ENCODE data around the gene DLX4.

Gene DLX4

GRCh38 chr17:50013079-50013478, 44.1 kb downstream of the DLX4 start:
- no peak for DNase-seq (ENCODE audit: low spot score)

GRCh38 chr17:50014471-50015088, 45.6 kb downstream of the DLX4 start:
- DNase-seq (ENCODE audit: low spot score) = no peak

DNA sequence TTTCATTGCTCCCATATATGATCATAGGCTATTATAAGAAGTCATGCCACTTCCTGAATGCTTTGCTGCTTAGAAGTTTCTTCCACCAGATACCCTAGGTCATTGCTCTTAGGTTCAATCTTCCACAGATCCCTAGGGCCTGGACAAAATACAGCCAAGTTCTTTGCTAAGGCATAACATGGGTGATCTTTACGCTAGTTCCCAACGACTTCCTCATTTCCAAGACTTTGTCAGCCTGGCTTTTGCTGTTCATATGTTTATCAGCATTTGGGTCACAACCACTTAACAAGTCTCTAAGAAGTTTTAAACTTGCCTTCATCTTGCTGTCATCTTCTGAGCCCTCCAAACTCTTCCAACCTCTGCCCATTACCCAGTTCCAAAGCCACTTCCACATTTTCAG, 46.2 kb downstream of the DLX4 start:
- no peak for DNase-seq (ENCODE audit: low spot score)

DNA sequence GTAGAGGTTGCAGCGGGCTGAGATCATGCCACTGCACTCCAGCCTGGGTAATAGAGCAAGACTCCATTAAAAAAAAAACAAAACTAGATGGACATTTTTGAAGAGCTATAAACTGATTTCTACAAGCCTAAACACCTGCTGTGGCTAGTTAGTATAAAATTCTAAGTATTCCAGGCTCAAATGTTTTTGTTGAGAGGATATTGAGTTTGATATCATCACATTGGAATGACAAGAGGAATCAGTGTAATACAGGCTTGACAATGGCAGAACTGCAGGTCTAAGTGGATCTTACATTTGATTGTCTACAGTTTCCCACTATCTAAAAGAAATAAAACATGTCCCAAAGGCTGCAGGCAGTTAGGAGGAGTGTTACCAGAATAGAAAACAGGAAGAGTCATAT, 49.9 kb downstream of the DLX4 start:
- no peak for DNase-seq (ENCODE audit: low spot score)

GRCh38 chr17:50020841-50021599, 52.0 kb downstream of the DLX4 start:
- DNase-seq (ENCODE audit: low spot score) = no peak

GRCh38 chr17:50021681-50022370, 52.8 kb downstream of the DLX4 start:
- DNase-seq (ENCODE audit: low spot score) = no peak

- DNase-seq (ENCODE audit: low spot score) = no peak
These were observed 53.6 kb downstream of the DLX4 start for GRCh38 chr17:50022463-50023130.

DNA sequence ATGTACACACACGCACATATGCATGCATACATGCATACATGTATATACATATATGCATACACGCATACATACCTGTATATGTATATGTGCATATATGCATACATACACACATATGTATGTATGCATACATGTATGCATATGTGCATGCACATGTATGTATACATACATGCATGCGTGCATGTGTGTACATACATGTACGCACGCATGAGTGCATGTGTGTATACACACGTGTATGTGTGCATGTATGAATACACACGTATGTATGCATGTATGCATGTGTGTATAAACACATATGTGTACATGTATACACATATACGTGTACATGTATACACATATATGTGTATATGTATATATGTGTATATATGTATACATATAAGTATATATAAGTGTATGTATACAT, 54.5 kb downstream of the DLX4 start:
- no peak for DNase-seq (ENCODE audit: low spot score)

Small RNAs within 50 kb of the gene (small RNA-seq; reads per million reads assigned to genes)
- gene RNU6-1313P = 0 reads per million in 2 experiments

Data from SK-N-DZ (cell line).